HepG2 (cell line): ENCODE results near the gene SRRM2. TPM values are rescaled to one million over a fixed set of nuclear protein-coding genes. Genes with fewer than 3 reads are reported as not detected.

Source experiments
- CENPX ChIP-seq: sonication (generic); formaldehyde crosslinking; IDR thresholded peaks from 2 replicates; pipeline ENCODE4 v1.9.0; 2021; ENCODE audit warnings: mild to moderate bottlenecking, missing genetic modification reagents, moderate library complexity
- CSRNP1 ChIP-seq: sonication (generic); formaldehyde crosslinking; IDR thresholded peaks from 2 replicates; pipeline ENCODE4 v1.8.1; 2023; ENCODE audit warnings: mild to moderate bottlenecking, missing genetic modification reagents
- E2F2 ChIP-seq: sonication (generic); formaldehyde crosslinking; IDR thresholded peaks from 2 replicates; pipeline ENCODE4 v1.4.0; 2020; ENCODE audit warnings: missing genetic modification reagents, borderline replicate concordance
- FOXA1 ChIP-seq, 2 experiments: fragments of 450-650 bp in 1 of 2; sonication (generic) in 1 of 2; formaldehyde crosslinking in 1 of 2; IDR thresholded peaks; 2 replicates each; pipeline versions ENCODE4 v1.4.0 to v1.6.1; 2016 to 2020; ENCODE audit warnings: missing genetic modification reagents in 1 of 2
- HNRNPLL ChIP-seq: fragments of 200-400 bp; formaldehyde crosslinking; IDR thresholded peaks from 2 replicates; pipeline ENCODE4 v1.6.1; 2017; ENCODE audit warnings: mild to moderate bottlenecking, low read depth, low read length; ENCODE audit not compliant: poor library complexity, severe bottlenecking
- KDM1A ChIP-seq: IDR thresholded peaks from 2 replicates; pipeline ENCODE4 v1.6.1; 2016; ENCODE audit warnings: missing compliant biosample characterization
- MAFK ChIP-seq, 2 experiments: IDR thresholded peaks in 1 of 2; conservative IDR thresholded peaks in 1 of 2; 2 replicates each; pipeline ENCODE4 v1.6.1; 2011; ENCODE audit warnings: improper control_type of control experiment in 2 of 2, low read length in 2 of 2
- POLR2A ChIP-seq, 2 experiments: IDR thresholded peaks; 2 replicates each; pipeline ENCODE4 v1.6.1; 2011; ENCODE audit warnings: low read depth in 2 of 2, low read length in 2 of 2, mild to moderate bottlenecking in 1 of 2, moderate library complexity in 1 of 2; ENCODE audit not compliant: insufficient read depth in 1 of 2
- POLR2G ChIP-seq: fragments of 200-400 bp; formaldehyde crosslinking; IDR thresholded peaks from 2 replicates; pipeline ENCODE4 v1.6.1; 2018; ENCODE audit warnings: mild to moderate bottlenecking, low read depth, low read length, moderate library complexity
- REPIN1 ChIP-seq: sonication (generic); formaldehyde crosslinking; IDR thresholded peaks from 2 replicates; pipeline ENCODE4 v1.8.0; 2022; ENCODE audit warnings: missing genetic modification reagents, low read depth, mild to moderate bottlenecking, borderline replicate concordance
- SATB2 ChIP-seq: sonication (generic); formaldehyde crosslinking; IDR thresholded peaks from 2 replicates; pipeline ENCODE4 v1.5.0; 2020; ENCODE audit warnings: missing genetic modification reagents
- SMYD3 ChIP-seq: sonication (generic); formaldehyde crosslinking; IDR thresholded peaks from 2 replicates; pipeline ENCODE4 v1.8.1; 2023; ENCODE audit warnings: mild to moderate bottlenecking, missing genetic modification reagents
- SP4 ChIP-seq: sonication (generic); formaldehyde crosslinking; IDR thresholded peaks from 2 replicates; pipeline ENCODE4 v1.8.1; 2023; ENCODE audit warnings: mild to moderate bottlenecking, missing genetic modification reagents
- SYNCRIP ChIP-seq: fragments of 200-400 bp; formaldehyde crosslinking; IDR thresholded peaks from 2 replicates; pipeline ENCODE4 v1.6.1; 2018; ENCODE audit warnings: mild to moderate bottlenecking, low read depth, low read length; ENCODE audit not compliant: insufficient read depth
- TBL1XR1 ChIP-seq: fragments of 150-350 bp; IDR thresholded peaks from 2 replicates; pipeline ENCODE4 v1.6.1; 2014; ENCODE audit warnings: borderline replicate concordance, low read length; ENCODE audit not compliant: partially characterized antibody
- TOE1 ChIP-seq: sonication (generic); formaldehyde crosslinking; IDR thresholded peaks from 2 replicates; pipeline ENCODE4 v1.4.0; 2020; ENCODE audit warnings: mild to moderate bottlenecking, missing genetic modification reagents
- TRIM24 ChIP-seq: sonication (generic); formaldehyde crosslinking; IDR thresholded peaks from 2 replicates; pipeline ENCODE4 v1.8.0; 2022; ENCODE audit warnings: mild to moderate bottlenecking, missing genetic modification reagents
- ZC3H13 ChIP-seq: sonication (generic); formaldehyde crosslinking; IDR thresholded peaks from 2 replicates; pipeline ENCODE4 v1.8.1; 2023; ENCODE audit warnings: mild to moderate bottlenecking, missing genetic modification reagents, moderate library complexity
- ZNF136 ChIP-seq: sonication (generic); formaldehyde crosslinking; IDR thresholded peaks from 2 replicates; pipeline ENCODE4 v1.8.1; 2022; ENCODE audit warnings: low read depth, mild to moderate bottlenecking, moderate library complexity, missing genetic modification reagents
- ZNF546 ChIP-seq: sonication (generic); formaldehyde crosslinking; conservative IDR thresholded peaks from 2 replicates; pipeline ENCODE4 v1.8.1; 2023; ENCODE audit warnings: mild to moderate bottlenecking, missing genetic modification reagents
- ZNF556 ChIP-seq: sonication (generic); formaldehyde crosslinking; IDR thresholded peaks from 2 replicates; pipeline ENCODE4 v1.4.0; 2020; ENCODE audit warnings: mild to moderate bottlenecking, missing genetic modification reagents, borderline replicate concordance
- ZNF841 ChIP-seq: sonication (generic); formaldehyde crosslinking; IDR thresholded peaks from 2 replicates; pipeline ENCODE4 v1.8.1; 2023; ENCODE audit warnings: missing genetic modification reagents, borderline replicate concordance
- polyA plus RNA-seq, 8 experiments: library from polyadenylated mRNA; depleted of rRNA in 3 of 8; stranded (reverse) in 7 of 8; unstranded in 1 of 8; fragments of >200 nt; fragmentation: Illumina TruSeq in 4 of 8; extraction: Trizol in 4 of 8; gene quantifications; 2 replicates each; pipeline versions ENCODE4 v1.2.1 to v1.2.3, GENCODE V29; 2011 to 2016; ENCODE audit warnings: low read depth in 4 of 8, missing spikeins in 1 of 8, mixed read lengths in 1 of 8; ENCODE audit not compliant: insufficient read depth in 1 of 8
- total RNA-seq, 5 experiments: library from RNA; depleted of rRNA; stranded (reverse); fragments of >200 nt; fragmentation: Illumina TruSeq; extraction: Trizol; gene quantifications; 2 replicates each; pipeline ENCODE4 v1.2.3, GENCODE V29; 2016; ENCODE audit warnings: low read depth in 1 of 5
- TF ChIP-seq, protein P1 (sequence below): sonication (generic); formaldehyde crosslinking; IDR thresholded peaks from 2 replicates; pipeline ENCODE4 v1.4.0; 2020; ENCODE audit warnings: mild to moderate bottlenecking, missing genetic modification reagents
- TF ChIP-seq, protein P2 (sequence below): sonication (generic); formaldehyde crosslinking; IDR thresholded peaks from 2 replicates; pipeline ENCODE4 v1.5.0; 2020; ENCODE audit warnings: missing genetic modification reagents, mild to moderate bottlenecking, borderline replicate concordance

The SRRM2 gene
- total and polyA plus RNA-seq, 2 of the 13 experiments (the other 11 are each of a cell fraction or from before 2014, with no cell fraction given), result 50.4 to 112 TPM

- TF ChIP-seq POLR2G (peak; percentile 56; the same call in 1 of the 2 replicates), KDM1A (CRISPR knock-in tag) (no peak), SYNCRIP (no peak), POLR2A (IDR thresholded peaks at IDR 0.05; ENCODE audit: insufficient read depth in 1 of 2, low read depth in 2 of 2, low read length in 2 of 2) (peak in 1 of 2 experiments; percentile 44; a peak in 3 of 4 replicates), CSRNP1 (CRISPR knock-in tag) (0 out of 2 replicates have a peak, but pooled peaks have one; percentile 62), ZNF841 (CRISPR knock-in tag) (no peak), HNRNPLL (peak; percentile 6), MAFK (conservative IDR thresholded peaks at IDR 0.05 in 1 of 2, IDR thresholded peaks at IDR 0.05 in 1 of 2; ENCODE audit: low read length in 2 of 2) (no peak), SMYD3 (CRISPR knock-in tag) (0 out of 2 replicates have a peak, but pooled peaks have one; percentile 13), TRIM24 (CRISPR knock-in tag) (no peak), ZNF556 (no peak), E2F2 (no peak), ZNF136 (CRISPR knock-in tag) (no peak), TBL1XR1 (no peak), CENPX (CRISPR knock-in tag) (no peak), SATB2 (CRISPR knock-in tag) (no peak), SP4 (no peak), REPIN1 (CRISPR knock-in tag) (0 out of 2 replicates have a peak, but pooled peaks have one; percentile 31), ZNF546 (CRISPR knock-in tag) (0 out of 2 replicates have a peak, but pooled peaks have one; percentile 3), ZC3H13 (CRISPR knock-in tag) (peak; percentile 65; the same call in 1 of the 2 replicates), TOE1 (CRISPR knock-in tag) (no peak), FOXA1 (IDR thresholded peaks at IDR 0.05) (no peak), FOXA1 (CRISPR knock-in tag; IDR thresholded peaks at IDR 0.05) (no peak)
- TF ChIP-seq, protein P1, sequence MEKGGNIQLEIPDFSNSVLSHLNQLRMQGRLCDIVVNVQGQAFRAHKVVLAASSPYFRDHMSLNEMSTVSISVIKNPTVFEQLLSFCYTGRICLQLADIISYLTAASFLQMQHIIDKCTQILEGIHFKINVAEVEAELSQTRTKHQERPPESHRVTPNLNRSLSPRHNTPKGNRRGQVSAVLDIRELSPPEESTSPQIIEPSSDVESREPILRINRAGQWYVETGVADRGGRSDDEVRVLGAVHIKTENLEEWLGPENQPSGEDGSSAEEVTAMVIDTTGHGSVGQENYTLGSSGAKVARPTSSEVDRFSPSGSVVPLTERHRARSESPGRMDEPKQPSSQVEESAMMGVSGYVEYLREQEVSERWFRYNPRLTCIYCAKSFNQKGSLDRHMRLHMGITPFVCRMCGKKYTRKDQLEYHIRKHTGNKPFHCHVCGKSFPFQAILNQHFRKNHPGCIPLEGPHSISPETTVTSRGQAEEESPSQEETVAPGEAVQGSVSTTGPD (CRISPR knock-in tag), result no peak
- TF ChIP-seq, protein P2, sequence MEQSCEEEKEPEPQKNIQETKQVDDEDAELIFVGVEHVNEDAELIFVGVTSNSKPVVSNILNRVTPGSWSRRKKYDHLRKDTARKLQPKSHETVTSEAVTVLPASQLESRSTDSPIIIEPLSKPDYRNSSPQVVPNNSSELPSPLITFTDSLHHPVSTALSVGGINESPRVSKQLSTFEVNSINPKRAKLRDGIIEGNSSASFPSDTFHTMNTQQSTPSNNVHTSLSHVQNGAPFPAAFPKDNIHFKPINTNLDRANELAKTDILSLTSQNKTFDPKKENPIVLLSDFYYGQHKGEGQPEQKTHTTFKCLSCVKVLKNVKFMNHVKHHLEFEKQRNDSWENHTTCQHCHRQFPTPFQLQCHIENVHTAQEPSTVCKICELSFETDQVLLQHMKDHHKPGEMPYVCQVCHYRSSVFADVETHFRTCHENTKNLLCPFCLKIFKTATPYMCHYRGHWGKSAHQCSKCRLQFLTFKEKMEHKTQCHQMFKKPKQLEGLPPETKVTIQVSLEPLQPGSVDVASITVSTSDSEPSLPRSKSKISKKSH (CRISPR knock-in tag), result 0 out of 2 replicates have a peak, but pooled peaks have one; percentile 9
Observed at GRCh38 chr16:2777903-2778629, 25.6 kb downstream of the SRRM2 start (continued).
